CD4-positive, alpha-beta T cell treated with Interferon gamma for 1 hour (primary cell): ENCODE data around the gene HAUS6.
A peak's percentile ranks its signal among the peaks of the same experiment; 100 is the strongest.
"Not testable (repeated sequence)": the region's sequence is repeated elsewhere in the genome, so short reads cannot be mapped to it uniquely, and the experiment has no call there.

Experiments
- DNase-seq: peaks from one replicate; pipeline ENCODE4 v3.0.0-alpha.2; 2020

The HAUS6 gene

GRCh38 chr9:19116107-19116790 is 13.5 kb upstream of the HAUS6 start:
- DNase-seq, result no peak

GRCh38 chr9:19114680-19115270 is 12.1 kb upstream of the HAUS6 start:
- no peak for DNase-seq

DNA sequence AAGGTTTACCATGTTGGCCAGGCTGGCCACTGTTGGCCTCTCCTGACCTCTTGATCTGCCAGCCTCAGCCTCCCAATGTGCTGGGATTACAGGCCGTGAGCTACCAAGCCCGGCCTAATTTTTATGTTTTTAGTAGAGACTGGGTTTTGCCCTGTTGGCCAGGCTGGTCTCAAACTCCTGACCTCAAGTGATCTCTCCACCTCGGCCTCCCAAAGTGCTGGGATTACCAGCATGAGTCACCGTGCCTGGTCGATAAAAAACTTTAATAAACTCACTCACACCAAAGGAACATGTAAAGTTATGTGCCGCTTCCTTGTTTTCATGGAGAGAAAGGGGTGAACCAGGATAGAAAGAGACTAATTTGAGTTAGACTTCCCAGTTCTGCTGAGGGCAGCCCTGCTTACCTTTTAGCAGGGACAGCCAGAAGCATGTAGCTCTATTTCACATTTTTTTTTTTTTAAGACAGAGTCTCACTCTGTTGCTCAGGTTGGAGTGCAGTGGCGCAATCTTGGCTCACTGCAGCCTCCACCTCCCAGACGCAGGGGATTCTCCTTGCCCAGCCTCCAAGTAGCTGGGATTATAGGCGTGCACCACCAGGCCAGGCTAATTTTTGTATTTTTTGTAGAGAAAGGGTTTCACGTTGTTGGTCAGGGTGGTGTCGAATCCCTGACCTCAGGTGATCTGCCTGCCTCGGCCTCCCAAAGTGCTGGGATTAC is 11.4 kb upstream of the HAUS6 start:
- no peak for DNase-seq

GRCh38 chr9:19113064-19113611 is 10.4 kb upstream of the HAUS6 start:
- not testable (repeated sequence) for DNase-seq

DNA sequence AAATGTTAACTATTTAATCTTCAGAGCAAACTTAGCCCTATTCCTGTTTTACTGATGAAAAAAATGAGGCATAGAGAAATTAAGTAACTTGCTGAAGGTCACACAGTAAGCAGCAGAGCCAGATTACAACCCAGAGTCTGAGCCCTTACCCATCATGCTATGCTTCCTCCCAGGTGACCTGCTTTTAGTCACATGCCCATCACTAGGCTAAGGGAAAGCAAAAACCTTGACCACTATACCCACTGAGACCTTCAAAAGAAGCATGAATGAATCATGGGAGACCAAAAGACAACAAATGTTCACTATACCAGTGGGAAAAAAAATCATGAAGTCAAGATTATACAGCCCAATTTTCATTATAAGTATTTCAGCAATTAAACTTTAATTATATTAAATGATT is 5.3 kb upstream of the HAUS6 start:
- DNase-seq, result no peak

DNA sequence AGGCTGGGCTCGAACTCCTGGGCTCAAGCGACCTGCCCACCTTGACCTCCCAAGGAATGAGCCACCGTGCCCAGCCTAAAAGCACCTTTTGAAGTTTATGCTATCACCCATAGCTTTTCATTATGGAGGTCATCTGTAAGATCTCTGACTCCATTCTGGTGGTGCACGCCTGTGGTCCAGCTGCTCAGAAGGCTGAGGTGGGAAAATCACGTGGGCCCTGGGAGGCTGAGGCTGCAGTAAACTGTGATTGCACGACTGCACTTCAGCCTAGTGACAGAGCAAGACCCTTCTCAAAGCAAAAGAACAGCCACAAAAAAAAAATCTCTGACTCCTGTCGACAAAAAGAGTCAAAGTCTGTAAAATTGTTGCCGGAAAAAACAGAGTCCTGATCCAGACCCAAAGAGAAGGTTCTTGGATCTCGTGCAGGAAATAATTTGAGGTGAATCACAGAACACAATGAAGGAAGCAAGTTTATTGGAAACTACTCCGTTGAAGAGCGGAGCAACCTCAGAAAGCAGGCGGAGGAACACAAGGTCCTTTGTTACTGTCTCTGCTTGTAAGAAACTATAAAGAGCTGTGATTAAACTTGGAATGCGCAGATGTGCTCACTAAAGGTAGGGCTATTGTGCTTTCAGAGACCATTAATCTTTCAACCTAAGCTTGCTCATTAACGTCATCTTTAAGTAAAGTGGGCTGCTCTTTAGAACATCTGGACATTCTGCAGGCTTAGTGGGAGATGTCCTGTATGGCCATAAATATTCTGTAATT is 2.0 kb upstream of the HAUS6 start:
- no peak for DNase-seq

GRCh38 chr9:19102181-19102630 is 498 bp downstream of the HAUS6 start:
- DNase-seq, result no peak

- DNase-seq, result no peak
Measured at GRCh38 chr9:19101203-19101602, 1.5 kb downstream of the HAUS6 start.

- not testable (repeated sequence) for DNase-seq
Measured at GRCh38 chr9:19097431-19097830, 5.3 kb downstream of the HAUS6 start.

- no peak for DNase-seq
Measured at GRCh38 chr9:19087106-19088000, 15.4 kb downstream of the HAUS6 start.

DNA sequence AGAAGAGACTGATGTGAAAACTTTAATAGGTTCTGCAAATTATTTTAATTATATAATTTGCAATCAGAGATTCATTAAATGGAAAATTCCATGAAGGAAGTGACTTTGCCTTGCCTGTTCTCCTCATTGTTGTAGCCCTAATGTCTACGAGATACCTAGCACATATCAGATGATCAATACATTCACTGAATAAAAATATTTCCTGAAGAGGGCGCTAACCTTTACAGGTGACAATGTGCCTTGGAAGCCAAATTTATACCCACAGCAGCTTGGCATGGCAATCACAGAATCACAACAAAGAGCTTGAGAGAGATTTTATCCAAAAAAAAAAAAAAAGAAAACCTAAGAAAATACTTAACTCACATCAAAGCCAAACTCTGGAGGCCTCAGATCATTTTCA is 17.4 kb downstream of the HAUS6 start:
- DNase-seq, result no peak

DNA sequence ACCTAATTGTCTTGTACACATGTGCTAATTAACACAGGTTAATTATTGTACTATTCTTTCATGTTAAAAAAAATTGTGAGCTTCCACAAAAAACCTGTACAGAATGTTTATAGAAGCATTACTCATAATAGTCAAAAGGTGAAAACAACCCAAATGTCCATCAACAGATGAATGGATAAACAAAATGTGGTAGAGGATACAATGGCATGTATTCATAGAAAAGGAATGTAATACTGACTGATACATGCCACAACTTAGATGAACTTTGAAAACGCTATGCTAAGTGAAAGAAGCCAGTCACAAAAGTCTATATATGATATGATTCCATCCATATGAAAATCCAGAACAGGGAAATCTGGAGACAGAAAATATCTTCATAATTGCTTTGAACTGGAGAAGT is 27.9 kb downstream of the HAUS6 start:
- no peak for DNase-seq

DNA sequence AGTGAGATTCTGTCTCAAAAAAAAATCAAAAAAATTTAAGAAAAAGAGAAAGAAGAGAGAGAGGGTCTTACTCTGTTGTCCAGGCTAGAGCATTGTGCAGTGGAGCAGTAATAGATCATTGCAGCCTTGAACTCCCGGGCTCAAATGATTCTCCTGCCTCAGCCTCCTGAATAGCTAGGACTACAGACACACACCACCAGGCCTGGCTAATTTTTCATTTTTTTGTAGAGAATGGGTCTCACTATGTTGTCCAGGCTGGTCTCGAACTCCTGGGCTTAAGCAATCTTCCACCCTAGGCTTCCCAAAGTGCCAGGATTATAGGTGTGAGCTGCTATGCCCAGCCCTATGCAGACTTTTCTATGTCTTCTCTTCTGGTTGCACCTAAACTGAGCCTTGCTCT is 28.5 kb downstream of the HAUS6 start:
- DNase-seq, result no peak

DNA sequence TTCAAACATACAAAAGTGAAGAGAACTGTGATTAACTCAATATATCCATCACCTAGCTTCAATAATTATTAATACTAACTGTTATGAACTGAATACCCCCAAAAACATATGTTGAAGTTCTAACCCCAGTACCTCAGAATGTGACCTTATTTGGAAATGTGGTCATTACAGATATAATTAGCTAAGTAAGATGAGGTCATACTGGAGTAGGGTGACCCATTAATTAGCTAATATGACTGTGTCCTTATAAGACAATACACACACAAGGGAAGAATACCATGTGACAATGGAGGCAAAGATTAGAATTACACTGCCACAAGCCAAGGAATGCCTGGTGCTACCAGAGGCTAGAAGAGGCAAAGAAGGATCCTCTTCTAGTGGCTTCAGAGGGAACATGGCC is 45.7 kb downstream of the HAUS6 start:
- DNase-seq, result no peak

DNA sequence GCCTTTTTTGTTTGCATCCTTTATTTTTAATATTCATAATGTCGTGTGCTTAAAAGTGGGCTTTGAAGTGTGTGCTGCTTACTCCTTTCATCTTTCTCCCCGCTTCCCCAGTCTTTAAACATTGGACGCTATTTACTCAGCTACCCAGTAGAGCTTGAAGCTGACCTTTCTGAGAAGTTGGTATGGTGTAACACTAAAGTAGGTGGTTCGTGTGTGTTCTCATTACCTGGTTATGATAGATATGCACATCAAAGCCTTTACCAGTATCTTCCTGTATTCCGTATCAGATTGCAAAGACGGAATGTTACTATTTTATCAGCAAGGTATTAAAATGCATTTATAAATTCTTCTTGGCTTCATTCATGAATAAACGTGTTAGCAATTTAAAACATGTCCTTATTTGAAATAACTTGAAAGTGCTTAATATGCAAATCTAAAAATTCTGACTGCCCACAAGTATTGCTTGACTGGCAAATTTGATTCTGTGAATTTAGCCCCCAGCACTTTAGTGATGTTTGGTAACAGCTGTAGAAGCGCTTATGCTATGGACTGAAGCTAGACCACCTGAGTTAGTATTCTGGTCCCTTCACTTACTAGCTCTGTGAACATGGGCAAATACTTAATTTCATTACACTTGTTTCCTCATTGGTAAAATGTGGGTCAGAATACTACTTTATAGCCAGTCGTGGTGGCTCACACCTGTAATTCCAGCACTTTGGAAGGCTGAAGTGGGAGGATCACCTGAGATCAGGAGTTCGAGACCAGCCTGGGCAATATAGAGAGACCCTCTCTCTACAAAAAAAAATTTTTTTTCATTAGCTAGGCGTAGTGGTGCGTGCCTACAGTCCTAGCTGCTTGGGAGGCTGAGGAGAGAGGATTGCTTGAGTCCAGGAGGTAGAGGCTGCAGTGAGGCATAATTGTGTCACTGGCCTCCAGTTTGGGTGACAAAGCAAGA is 51.8 kb downstream of the HAUS6 start:
- DNase-seq, result no peak

GRCh38 chr9:19049917-19050636 is 52.6 kb downstream of the HAUS6 start:
- no peak for DNase-seq

GRCh38 chr9:19048966-19049916 is 53.5 kb downstream of the HAUS6 start, which contains the start of gene RRAGA:
Gene RRAGA, plus strand, starts transcription at chr9:19049427. Its CDS starts 233 bp downstream, at chr9:19049660.
- peak; percentile 94 for DNase-seq

GRCh38 chr9:19036611-19037010 is 66.1 kb downstream of the HAUS6 start:
- no peak for DNase-seq

DNA sequence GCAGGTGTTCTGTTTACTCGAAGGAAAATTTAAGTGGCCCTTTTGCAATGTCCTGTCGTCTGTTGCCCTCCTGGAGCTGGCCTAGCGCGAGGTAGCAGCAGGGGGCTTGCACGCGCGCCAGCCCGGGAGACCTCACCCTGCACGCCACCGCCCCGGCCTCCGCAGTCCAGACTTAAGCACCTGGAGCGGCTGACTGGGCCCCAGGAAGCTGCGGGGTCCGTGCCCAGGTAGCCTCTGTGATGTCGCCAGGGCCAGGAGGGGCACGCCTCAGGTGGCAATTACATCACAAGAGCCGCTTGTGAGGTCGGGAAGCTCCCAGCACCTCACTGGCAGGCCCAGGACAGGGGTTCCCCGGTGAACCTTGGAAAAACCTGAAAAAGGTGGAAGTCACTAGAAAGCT is 69.7 kb downstream of the HAUS6 start, which contains the start of gene SAXO1:
TSS of gene SAXO1 (minus strand) at position 195 of the 400 bp plus-strand sequence. CDS start 301 bp downstream, outside the sequence.
- no peak for DNase-seq
